ENCODE results near the gene FABP2.

- TF ChIP-seq CTCF (conservative IDR thresholded peaks at IDR 0.05; ENCODE audit: low read depth, low read length) (no peak), EZH2 (IDR thresholded peaks at IDR 0.05; ENCODE audit: borderline replicate concordance, low read depth, low read length, poor library complexity, severe bottlenecking) (no peak)
These were observed 17.5 kb downstream of the FABP2 start for GRCh38 chr4:119304431-119304830.

Measured in A673 (cell line).